Activated CD8-positive, alpha-beta T cell treated with anti-CD3 and anti-CD28 coated beads for 36 hours (primary cell): Measurements from ENCODE around the gene AHNAK. TPM values are rescaled to one million over a fixed set of nuclear protein-coding genes. Genes with fewer than 3 reads are reported as not detected.

Experiments
- ATAC-seq: fragments of 200-7000 bp; cut with Tn5 transposase; one replicate; pipeline ENCODE4 v1.10.0; 2021; ENCODE audit warnings: mild to moderate bottlenecking, moderate library complexity
- CTCF ChIA-PET: fragments of 350-600 bp; sonication (Branson Sonifier 250); formaldehyde crosslinking; loops from one replicate; lab custom pipeline; 2021; ENCODE audit warnings: antibody characterized with exemption; lab: Charles Lee
- POLR2A ChIA-PET: fragments of 350-600 bp; sonication (Branson Sonifier 250); formaldehyde crosslinking; loops from one replicate; lab custom pipeline; 2021; ENCODE audit warnings: antibody characterized with exemption; lab: Charles Lee
- DNase-seq: peaks from one replicate; pipeline ENCODE4 v3.0.0-alpha.2; 2020
- H3K27ac Mint-ChIP-seq: one replicate; pipeline ENCODE4 v1.8.0; 2021; ENCODE audit warnings: mild to moderate bottlenecking, mixed read lengths
- H3K27me3 Mint-ChIP-seq: one replicate; pipeline ENCODE4 v1.8.0; 2021; ENCODE audit warnings: mixed read lengths
- H3K36me3 Mint-ChIP-seq: one replicate; pipeline ENCODE4 v1.8.0; 2021; ENCODE audit warnings: low read depth, mixed read lengths
- H3K4me1 Mint-ChIP-seq: one replicate; pipeline ENCODE4 v1.8.0; 2021; ENCODE audit warnings: low read depth, mixed read lengths
- H3K4me3 Mint-ChIP-seq: one replicate; pipeline ENCODE4 v1.8.0; 2021; ENCODE audit warnings: mild to moderate bottlenecking, moderate library complexity, mixed read lengths
- H3K9me3 Mint-ChIP-seq: one replicate; pipeline ENCODE4 v1.8.0; 2021; ENCODE audit warnings: mixed read lengths
- CTCF ChIP-seq: fragments of 200-600 bp; IDR thresholded peaks from one replicate; pipeline ENCODE4 v1.8.0; 2022; ENCODE audit warnings: antibody characterized with exemption, mild to moderate bottlenecking
- intact Hi-C: fragments of 100-400 bp; cut with micrococcal nuclease; formaldehyde crosslinking; loops from one replicate; pipeline ENCODE4 v1.10.0; 2022
- total RNA-seq, 2 experiments: library from RNA; stranded (reverse); gene quantifications; one replicate each; pipeline ENCODE4 v1.2.3, GENCODE V29; 2021

The AHNAK gene
- total RNA-seq, 2 experiments from 2014 or later = 41.1 to 43.0 TPM

- Mint-ChIP-seq H3K27me3 (peaks cover 3% of the 10 kb centered on the region), H3K9me3 (no peaks in the 10 kb centered on the region), H3K36me3 (no peaks in the 10 kb centered on the region), H3K4me3 (no peak overlapping the region), H3K4me1 (peaks cover 6% of the 10 kb centered on the region), H3K27ac (no peak overlapping the region)
- DNase-seq (no peak), ATAC-seq (no peak)
- CTCF ChIA-PET = no interaction called here
- POLR2A ChIA-PET = no interaction called here
- TF ChIP-seq CTCF = no peak
- intact Hi-C loops = no loop called here
These were observed 33.6 kb downstream of the AHNAK start for GRCh38 chr11:62512961-62513360.

GRCh38 chr11:62508336-62509058, 38.1 kb downstream of the AHNAK start:
- ATAC-seq (no peak), DNase-seq (peak; percentile 7)
- Mint-ChIP-seq H3K27ac (no peak overlapping the region), H3K4me3 (no peak overlapping the region), H3K9me3 (no peaks in the 10 kb centered on the region), H3K27me3 (peaks cover 7% of the 10 kb centered on the region), H3K4me1 (no peaks in the 10 kb centered on the region), H3K36me3 (no peaks in the 10 kb centered on the region)
- POLR2A ChIA-PET = interaction anchor here (0.9 kb wide), 1 partner anchor 52 kb away, joined by 3 read pairs; no protein-coding TSS in a partner anchor
- intact Hi-C loops = no loop called here
- CTCF ChIA-PET = interaction anchor here (0.8 to 1.5 kb wide), 4 partner anchors 9 to 71 kb away, joined by 3 to 5 read pairs (median 4); no protein-coding TSS in a partner anchor
- peak; percentile 22 for TF ChIP-seq CTCF

GRCh38 chr11:62507125-62507422, 39.5 kb downstream of the AHNAK start:
- intact Hi-C loops = no loop called here

GRCh38 chr11:62506413-62507124, 40.0 kb downstream of the AHNAK start:
- H3K27ac Mint-ChIP-seq = no peak overlapping the region
- no peak overlapping the region for H3K4me3 Mint-ChIP-seq
- peaks cover 11% of the 10 kb centered on the region for H3K27me3 Mint-ChIP-seq
- DNase-seq (no peak), ATAC-seq (no peak)
- no peaks in the 10 kb centered on the region for H3K36me3 Mint-ChIP-seq
- no peaks in the 10 kb centered on the region for H3K9me3 Mint-ChIP-seq
- intact Hi-C loops = no loop called here
- POLR2A ChIA-PET = interaction anchor here (1.2 kb wide), 1 partner anchor 64 kb away, joined by 3 read pairs; no protein-coding TSS in a partner anchor
- TF ChIP-seq CTCF = no peak
- no peaks in the 10 kb centered on the region for H3K4me1 Mint-ChIP-seq
- CTCF ChIA-PET = interaction anchor here (0.9 to 2.1 kb wide), 2 partner anchors 36 to 112 kb away, joined by 3 to 7 read pairs; no protein-coding TSS in a partner anchor

More at GRCh38 chr11:62507125-62507422, 39.5 kb downstream of the AHNAK start:
- DNase-seq = no peak
- no peak for ATAC-seq
- Mint-ChIP-seq H3K4me1 (no peaks in the 10 kb centered on the region), H3K27me3 (peaks cover 7% of the 10 kb centered on the region), H3K27ac (no peak overlapping the region), H3K36me3 (no peaks in the 10 kb centered on the region), H3K4me3 (no peak overlapping the region), H3K9me3 (no peaks in the 10 kb centered on the region)
- POLR2A ChIA-PET = interaction anchor here (1.2 kb wide), 1 partner anchor 63 kb away, joined by 3 read pairs; no protein-coding TSS in a partner anchor
- no peak for TF ChIP-seq CTCF
- CTCF ChIA-PET = interaction anchor here (0.9 to 1.4 kb wide), 3 partner anchors 7 to 35 kb away, joined by 3 to 4 read pairs (median 3); no protein-coding TSS in a partner anchor
